Measurements from ENCODE around the gene SPIRE2. TPM values are rescaled to one million over a fixed set of nuclear protein-coding genes. Genes with fewer than 3 reads are reported as not detected.

Gene SPIRE2
- polyA plus RNA-seq, 1 experiment, result 1.5 TPM

GRCh38 chr16:89899879-89900481 is 71.7 kb downstream of the SPIRE2 start:
- no peak for DNase-seq (ENCODE audit: low read depth, low spot score)
- no peak overlapping the region for H3K27ac ChIP-seq (ENCODE audit: low read depth, low read length)
- H3K4me3 ChIP-seq (ENCODE audit: low read depth, low read length), result no peak overlapping the region
- H3K9me3 ChIP-seq (ENCODE audit: control insufficient read depth, insufficient read depth, low read length), result peaks cover 3% of the 10 kb centered on the region; the same call in 1 of the 2 replicates
- CTCF ChIA-PET, result interaction anchor here (1.8 kb wide), 1 partner anchor 10 kb away, joined by 5 read pairs; no protein-coding TSS in a partner anchor
- no peak for TF ChIP-seq CTCF (IDR thresholded peaks at IDR 0.05; ENCODE audit: low read depth, low read length)
- H3K27me3 ChIP-seq (ENCODE audit: control insufficient read depth, insufficient read depth, low read length), result no peaks in the 10 kb centered on the region
- POLR2A ChIA-PET, result interaction anchor here (1.4 kb wide), 1 partner anchor 12 kb away, joined by 3 read pairs; no protein-coding TSS in a partner anchor

GRCh38 chr16:89900885-89901284 is 72.6 kb downstream of the SPIRE2 start:
- Histone ChIP-seq H3K27me3 (ENCODE audit: control insufficient read depth, insufficient read depth, low read length) (no peaks in the 10 kb centered on the region), H3K9me3 (ENCODE audit: control insufficient read depth, insufficient read depth, low read length) (peaks cover 10% of the 10 kb centered on the region; the same call in 1 of the 2 replicates), H3K27ac (ENCODE audit: low read depth, low read length) (no peak overlapping the region), H3K4me3 (ENCODE audit: low read depth, low read length) (no peak overlapping the region)
- no peak for DNase-seq (ENCODE audit: low read depth, low spot score)
- POLR2A ChIA-PET, result interaction anchor here (1.4 kb wide), 1 partner anchor 13 kb away, joined by 3 read pairs; no protein-coding TSS in a partner anchor
- CTCF ChIA-PET, result no interaction called here
- TF ChIP-seq CTCF (IDR thresholded peaks at IDR 0.05; ENCODE audit: low read depth, low read length), result no peak

- ChIA-PET POLR2A (interaction anchor here (0.9 kb wide), 1 partner anchor 19 kb away, joined by 3 read pairs; no protein-coding TSS in a partner anchor), CTCF (no interaction called here)
- TF ChIP-seq CTCF (IDR thresholded peaks at IDR 0.05; ENCODE audit: low read depth, low read length), result no peak
- H3K27ac ChIP-seq (ENCODE audit: low read depth, low read length), result no peak overlapping the region
- no peak for DNase-seq (ENCODE audit: low read depth, low spot score)
- no peaks in the 10 kb centered on the region for H3K27me3 ChIP-seq (ENCODE audit: control insufficient read depth, insufficient read depth, low read length)
- peaks cover 27% of the 10 kb centered on the region for H3K9me3 ChIP-seq (ENCODE audit: control insufficient read depth, insufficient read depth, low read length)
- H3K4me3 ChIP-seq (ENCODE audit: low read depth, low read length), result no peak overlapping the region
Measured at GRCh38 chr16:89902980-89903379, 74.7 kb downstream of the SPIRE2 start.

GRCh38 chr16:89903908-89904515 is 75.7 kb downstream of the SPIRE2 start:
- H3K27me3 ChIP-seq (ENCODE audit: control insufficient read depth, insufficient read depth, low read length), result no peaks in the 10 kb centered on the region
- ChIA-PET POLR2A (no interaction called here), CTCF (no interaction called here)
- H3K4me3 ChIP-seq (ENCODE audit: low read depth, low read length), result no peak overlapping the region
- H3K27ac ChIP-seq (ENCODE audit: low read depth, low read length), result no peak overlapping the region
- TF ChIP-seq CTCF (IDR thresholded peaks at IDR 0.05; ENCODE audit: low read depth, low read length), result no peak
- H3K9me3 ChIP-seq (ENCODE audit: control insufficient read depth, insufficient read depth, low read length), result peaks cover 27% of the 10 kb centered on the region
- DNase-seq (ENCODE audit: low read depth, low spot score), result no peak
